GM21737 (cell line): ENCODE results near the gene ZNF823.
"Not testable (repeated sequence)": the region's sequence is repeated elsewhere in the genome, so short reads cannot be mapped to it uniquely, and the experiment has no call there.

Experiments used
- ATAC-seq: cut with Tn5 transposase; IDR thresholded peaks from one replicate; pipeline ENCODE4 v1.9.1; 2021; ENCODE audit warnings: mild to moderate bottlenecking, moderate library complexity; ENCODE audit not compliant: unreplicated experiment

Gene ZNF823

GRCh38 chr19:11684987-11685675 lies 53.6 kb downstream of the ZNF823 start:
- no peak for ATAC-seq

- no peak for ATAC-seq
Measured at GRCh38 chr19:11680689-11681302, 58.0 kb downstream of the ZNF823 start.

GRCh38 chr19:11678504-11678903 lies 60.2 kb downstream of the ZNF823 start:
- ATAC-seq = no peak

- ATAC-seq = not testable (repeated sequence)
Measured at GRCh38 chr19:11676661-11677600, 61.8 kb downstream of the ZNF823 start.

DNA sequence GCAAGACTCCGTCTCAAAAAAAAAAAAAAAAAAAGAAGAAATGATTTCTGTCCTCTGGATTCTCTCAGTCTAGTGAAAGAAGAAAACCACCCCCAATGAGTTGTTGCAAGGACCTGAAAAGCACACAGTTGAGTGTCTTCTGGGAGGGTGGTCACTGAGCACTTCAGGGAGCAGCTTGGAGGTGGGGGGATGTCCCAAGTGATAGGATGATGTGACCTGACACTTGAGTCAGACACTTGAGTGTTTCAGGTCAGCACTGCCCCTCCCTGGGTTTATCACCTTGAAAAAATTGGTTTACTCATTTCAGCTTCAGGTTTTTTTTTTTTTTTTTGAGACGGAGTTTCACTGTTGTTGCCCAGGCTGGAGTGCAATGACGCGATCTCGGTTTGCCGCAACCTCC lies 63.2 kb downstream of the ZNF823 start:
- no peak for ATAC-seq

GRCh38 chr19:11674067-11674492 lies 64.7 kb downstream of the ZNF823 start:
- no peak for ATAC-seq

DNA sequence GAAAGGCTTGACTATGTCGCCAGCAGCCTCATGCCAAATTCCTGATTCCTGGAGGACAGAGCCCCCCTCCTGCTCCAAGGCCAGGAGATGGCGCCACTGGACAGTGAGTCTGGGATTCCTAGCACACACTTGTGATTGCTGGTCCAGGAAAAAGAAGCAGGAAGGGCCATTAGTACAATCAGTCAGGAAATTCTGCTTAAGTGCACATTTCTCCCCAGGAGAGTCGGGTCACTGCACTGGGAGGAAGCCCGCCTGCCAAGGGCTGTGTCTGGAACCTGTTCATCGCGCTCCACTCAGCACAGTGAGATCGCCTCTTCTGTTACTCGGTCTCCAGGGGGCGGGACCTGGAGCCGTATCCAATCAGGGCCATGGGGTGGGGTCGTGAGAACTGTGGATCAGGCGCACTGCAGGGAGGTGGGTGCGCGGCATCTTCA lies 65.1 kb downstream of the ZNF823 start:
- no peak for ATAC-seq
